Skeletal muscle tissue (tissue), 4 donors: ENCODE measurements around the gene POU6F2. TPM values are rescaled to one million over a fixed set of nuclear protein-coding genes. Genes with fewer than 3 reads are reported as not detected.

Experiments
- H3K27ac ChIP-seq: one replicate; pipeline ENCODE4 v1.7.0; 2013; ENCODE audit warnings: mild to moderate bottlenecking, low read depth, low read length, inconsistent platforms
- H3K27me3 ChIP-seq, 3 donors: one replicate each; pipeline ENCODE4 v1.7.0; 2013; ENCODE audit warnings: low read length in 3 of 3; ENCODE audit not compliant: control insufficient read depth in 3 of 3, insufficient read depth in 3 of 3
- H3K36me3 ChIP-seq, 3 donors: one replicate each; pipeline ENCODE4 v1.7.0; 2013; ENCODE audit warnings: low read length in 3 of 3; ENCODE audit not compliant: control insufficient read depth in 3 of 3, insufficient read depth in 3 of 3
- H3K4me1 ChIP-seq, 3 donors: one replicate each; pipeline ENCODE4 v1.7.0; 2013; ENCODE audit warnings: low read length in 3 of 3, mild to moderate bottlenecking in 3 of 3; ENCODE audit not compliant: control insufficient read depth in 3 of 3, insufficient read depth in 3 of 3
- H3K4me3 ChIP-seq, 3 donors: one replicate each; pipeline ENCODE4 v1.7.0; 2013; ENCODE audit warnings: low read length in 3 of 3
- H3K9ac ChIP-seq, 3 donors: one replicate each; pipeline ENCODE4 v1.7.0; 2013; ENCODE audit warnings: low read length in 3 of 3, mild to moderate bottlenecking in 3 of 3, moderate library complexity in 2 of 3, low read depth in 1 of 3
- H3K9me3 ChIP-seq, 3 donors: one replicate each; pipeline ENCODE4 v1.7.0; 2013; ENCODE audit warnings: low read length in 3 of 3; ENCODE audit not compliant: control insufficient read depth in 3 of 3
- total RNA-seq: library from RNA; depleted of rRNA; stranded (reverse); fragments of >200 nt; gene quantifications from one replicate; pipeline ENCODE4 v1.2.3, GENCODE V29; 2014
- donor health status: Osteomylitis.

POU6F2 gene
- total RNA-seq, 1 donor from 2014 or later: not detected

- H3K4me3 ChIP-seq: no peak overlapping the region
These were observed 291.3 kb downstream of the POU6F2 start for GRCh38 chr7:39269034-39269433.

GRCh38 chr7:39270018-39270417 lies 292.3 kb downstream of the POU6F2 start:
- H3K4me1 ChIP-seq: no peaks in the 10 kb centered on the region
- no peak overlapping the region for H3K27ac ChIP-seq
- H3K4me3 ChIP-seq: no peak overlapping the region
- no peaks in the 10 kb centered on the region for H3K9me3 ChIP-seq
- no peak overlapping the region for H3K9ac ChIP-seq
- no peaks in the 10 kb centered on the region for H3K36me3 ChIP-seq
- no peaks in the 10 kb centered on the region for H3K27me3 ChIP-seq

More at GRCh38 chr7:39269034-39269433, 291.3 kb downstream of the POU6F2 start:
- no peak overlapping the region for H3K9ac ChIP-seq
- no peak overlapping the region for H3K27ac ChIP-seq
- no peaks in the 10 kb centered on the region for H3K27me3 ChIP-seq
- H3K9me3 ChIP-seq: no peaks in the 10 kb centered on the region
- no peaks in the 10 kb centered on the region for H3K4me1 ChIP-seq
- no peaks in the 10 kb centered on the region for H3K36me3 ChIP-seq

GRCh38 chr7:39271402-39271801 lies 293.7 kb downstream of the POU6F2 start:
- no peaks in the 10 kb centered on the region for H3K36me3 ChIP-seq

GRCh38 chr7:39272111-39272510 lies 294.4 kb downstream of the POU6F2 start:
- H3K27me3 ChIP-seq: no peaks in the 10 kb centered on the region
- no peak overlapping the region for H3K4me3 ChIP-seq
- no peak overlapping the region for H3K27ac ChIP-seq
- H3K9me3 ChIP-seq: no peaks in the 10 kb centered on the region
- no peaks in the 10 kb centered on the region for H3K36me3 ChIP-seq
- no peak overlapping the region for H3K9ac ChIP-seq
- H3K4me1 ChIP-seq: no peaks in the 10 kb centered on the region

More at GRCh38 chr7:39271402-39271801, 293.7 kb downstream of the POU6F2 start:
- H3K9ac ChIP-seq: no peak overlapping the region
- no peak overlapping the region for H3K4me3 ChIP-seq
- no peaks in the 10 kb centered on the region for H3K9me3 ChIP-seq
- H3K27ac ChIP-seq: no peak overlapping the region
- no peaks in the 10 kb centered on the region for H3K4me1 ChIP-seq
- H3K27me3 ChIP-seq: no peaks in the 10 kb centered on the region

GRCh38 chr7:39272691-39273090 lies 295.0 kb downstream of the POU6F2 start:
- H3K27ac ChIP-seq: no peak overlapping the region
- H3K4me1 ChIP-seq: no peaks in the 10 kb centered on the region
- no peaks in the 10 kb centered on the region for H3K9me3 ChIP-seq
- no peak overlapping the region for H3K4me3 ChIP-seq
- H3K36me3 ChIP-seq: no peaks in the 10 kb centered on the region
- H3K9ac ChIP-seq: no peak overlapping the region
- no peaks in the 10 kb centered on the region for H3K27me3 ChIP-seq

DNA sequence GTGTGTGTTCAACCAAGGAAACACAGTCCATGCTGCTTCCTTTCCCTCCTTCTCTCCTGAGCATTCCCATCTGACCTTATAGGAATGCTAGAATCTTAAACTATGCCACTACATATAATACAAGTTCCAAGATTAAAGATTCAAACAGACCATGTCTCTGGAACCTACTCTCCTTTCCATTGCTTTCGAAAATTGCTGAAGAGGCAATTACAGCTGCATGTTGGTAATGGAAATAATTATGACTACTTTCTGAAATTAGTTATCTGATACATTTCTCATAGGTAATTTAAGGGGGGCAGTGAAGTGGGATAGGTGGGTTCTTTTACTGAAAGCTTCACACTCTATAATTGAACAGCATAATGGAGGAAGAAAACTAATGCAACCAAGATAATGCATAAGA lies 302.6 kb downstream of the POU6F2 start:
- Histone ChIP-seq H3K9ac (no peak overlapping the region), H3K36me3 (no peaks in the 10 kb centered on the region), H3K4me1 (no peaks in the 10 kb centered on the region), H3K9me3 (no peaks in the 10 kb centered on the region), H3K27ac (no peak overlapping the region), H3K4me3 (no peak overlapping the region), H3K27me3 (no peaks in the 10 kb centered on the region)

GRCh38 chr7:39285256-39285655 lies 307.5 kb downstream of the POU6F2 start:
- Histone ChIP-seq H3K9ac (no peak overlapping the region), H3K36me3 (no peaks in the 10 kb centered on the region), H3K4me1 (no peaks in the 10 kb centered on the region), H3K9me3 (no peaks in the 10 kb centered on the region), H3K27ac (no peak overlapping the region), H3K4me3 (no peak overlapping the region), H3K27me3 (peaks cover 0 to 5% (median 0%) of the 10 kb centered on the region in 3 donors)

- H3K4me3 ChIP-seq: no peak overlapping the region
- no peaks in the 10 kb centered on the region for H3K36me3 ChIP-seq
- no peak overlapping the region for H3K9ac ChIP-seq
- no peaks in the 10 kb centered on the region for H3K4me1 ChIP-seq
- H3K27me3 ChIP-seq: peaks cover 0 to 11% (median 0%) of the 10 kb centered on the region in 3 donors
- H3K9me3 ChIP-seq: no peaks in the 10 kb centered on the region
- H3K27ac ChIP-seq: no peak overlapping the region
These were observed 310.6 kb downstream of the POU6F2 start for GRCh38 chr7:39288303-39288702.

- Histone ChIP-seq H3K9ac (no peak overlapping the region), H3K36me3 (no peaks in the 10 kb centered on the region), H3K27ac (no peak overlapping the region), H3K27me3 (peaks cover 0 to 10% (median 0%) of the 10 kb centered on the region in 3 donors), H3K4me1 (no peaks in the 10 kb centered on the region), H3K9me3 (peaks cover 0 to 4% (median 0%) of the 10 kb centered on the region in 3 donors), H3K4me3 (no peak overlapping the region)
These were observed 314.1 kb downstream of the POU6F2 start for GRCh38 chr7:39291628-39292410.

DNA sequence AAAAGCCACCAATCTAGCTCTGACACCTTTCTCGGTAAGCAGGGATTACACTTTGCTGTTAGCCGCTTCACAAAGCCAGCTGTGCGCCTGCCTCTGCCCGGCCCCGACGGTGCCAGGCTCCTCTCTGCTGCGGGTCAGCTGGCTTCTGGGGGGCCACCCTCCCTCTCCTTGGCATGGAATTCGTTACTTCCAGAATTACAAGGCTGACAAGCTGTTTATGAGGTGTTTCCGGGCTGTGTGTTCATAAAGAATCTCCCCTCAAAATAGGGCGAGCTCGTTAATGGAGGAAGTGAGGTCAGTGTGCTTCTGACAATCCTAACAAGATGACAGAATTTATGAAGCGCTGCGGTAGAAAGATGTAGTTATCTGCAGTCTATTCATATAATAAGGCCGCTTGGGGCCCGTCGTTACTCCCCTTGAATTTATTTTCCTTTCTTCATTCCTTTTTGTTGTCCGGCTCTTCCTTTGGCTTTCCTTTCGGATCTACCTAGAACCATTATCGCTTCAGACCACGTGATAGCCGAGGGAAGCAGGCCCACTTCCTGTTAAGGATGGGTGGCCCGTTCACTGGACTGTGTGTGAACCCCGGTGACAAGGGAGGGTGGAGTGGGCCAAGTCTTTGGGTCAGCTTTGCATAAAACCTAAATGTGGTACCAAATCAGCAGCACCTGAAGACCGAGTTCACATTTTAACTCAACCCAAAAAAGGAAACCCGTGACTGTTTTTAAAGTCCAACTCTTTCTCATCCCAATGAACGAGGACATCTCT lies 315.5 kb downstream of the POU6F2 start:
- H3K27ac ChIP-seq: no peak overlapping the region

More for the DNA sequence above, 315.5 kb downstream of the POU6F2 start:
- H3K4me1 ChIP-seq: no peaks in the 10 kb centered on the region
- peaks cover 0 to 4% (median 0%) of the 10 kb centered on the region in 3 donors for H3K9me3 ChIP-seq
- H3K27me3 ChIP-seq: peaks cover 0 to 9% (median 0%) of the 10 kb centered on the region in 3 donors
- no peak overlapping the region for H3K4me3 ChIP-seq
- H3K9ac ChIP-seq: no peak overlapping the region
- no peaks in the 10 kb centered on the region for H3K36me3 ChIP-seq
